SK-N-DZ (cell line): ENCODE measurements around the gene CDK9.
A peak's percentile ranks its signal among the peaks of the same experiment; 100 is the strongest.

Experiments used
- DNase-seq: peaks from one replicate; pipeline ENCODE4 v3.0.0-alpha.2; 2015; ENCODE audit warnings: low spot score

The CDK9 gene

DNA sequence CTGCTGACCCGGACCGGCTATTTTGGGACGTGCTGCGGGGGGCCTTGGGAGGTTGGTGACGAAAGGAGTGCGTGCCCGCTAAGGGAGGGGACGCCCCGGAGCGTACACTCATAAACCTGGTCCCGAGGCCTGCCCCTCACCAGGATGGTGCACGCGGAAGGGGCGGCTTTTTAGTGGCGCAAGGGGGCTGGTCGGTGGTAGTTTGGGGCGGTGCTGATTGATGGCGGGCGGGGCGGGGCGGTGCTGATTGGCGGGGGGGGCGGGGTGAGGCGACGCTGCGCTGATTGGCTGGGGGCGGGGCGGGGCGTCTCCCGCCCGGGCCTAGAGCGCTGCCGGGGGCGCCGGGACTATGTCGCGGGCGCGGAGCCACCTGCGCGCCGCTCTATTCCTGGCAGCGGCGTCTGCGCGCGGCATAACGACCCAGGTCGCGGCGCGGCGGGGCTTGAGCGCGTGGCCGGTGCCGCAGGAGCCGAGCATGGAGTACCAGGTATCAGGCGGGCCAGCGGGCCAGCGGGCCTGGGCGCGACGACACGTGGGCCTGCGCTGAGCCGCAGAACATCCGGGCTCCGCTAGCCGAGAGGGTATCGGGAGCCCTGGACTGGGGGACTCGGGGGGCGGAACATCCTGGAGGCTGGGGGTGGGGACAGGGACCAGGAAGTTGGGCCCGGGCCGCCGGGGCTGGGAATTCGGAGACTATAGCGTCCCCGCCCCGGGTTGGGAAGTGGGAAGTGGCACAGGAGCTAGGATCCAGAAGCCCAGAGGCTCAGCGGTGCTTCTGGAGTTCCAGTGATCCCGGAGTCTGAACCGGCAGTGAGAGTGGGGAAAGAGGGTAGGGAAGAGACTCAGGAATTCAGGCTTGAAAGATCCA, 17.0 kb downstream of the CDK9 start, which contains the start of gene FPGS:
TSS of gene FPGS (plus strand) at position 307 of the 868 bp plus-strand sequence. CDS start at position 350, 43 bp downstream.
- DNase-seq: peak; percentile 83

DNA sequence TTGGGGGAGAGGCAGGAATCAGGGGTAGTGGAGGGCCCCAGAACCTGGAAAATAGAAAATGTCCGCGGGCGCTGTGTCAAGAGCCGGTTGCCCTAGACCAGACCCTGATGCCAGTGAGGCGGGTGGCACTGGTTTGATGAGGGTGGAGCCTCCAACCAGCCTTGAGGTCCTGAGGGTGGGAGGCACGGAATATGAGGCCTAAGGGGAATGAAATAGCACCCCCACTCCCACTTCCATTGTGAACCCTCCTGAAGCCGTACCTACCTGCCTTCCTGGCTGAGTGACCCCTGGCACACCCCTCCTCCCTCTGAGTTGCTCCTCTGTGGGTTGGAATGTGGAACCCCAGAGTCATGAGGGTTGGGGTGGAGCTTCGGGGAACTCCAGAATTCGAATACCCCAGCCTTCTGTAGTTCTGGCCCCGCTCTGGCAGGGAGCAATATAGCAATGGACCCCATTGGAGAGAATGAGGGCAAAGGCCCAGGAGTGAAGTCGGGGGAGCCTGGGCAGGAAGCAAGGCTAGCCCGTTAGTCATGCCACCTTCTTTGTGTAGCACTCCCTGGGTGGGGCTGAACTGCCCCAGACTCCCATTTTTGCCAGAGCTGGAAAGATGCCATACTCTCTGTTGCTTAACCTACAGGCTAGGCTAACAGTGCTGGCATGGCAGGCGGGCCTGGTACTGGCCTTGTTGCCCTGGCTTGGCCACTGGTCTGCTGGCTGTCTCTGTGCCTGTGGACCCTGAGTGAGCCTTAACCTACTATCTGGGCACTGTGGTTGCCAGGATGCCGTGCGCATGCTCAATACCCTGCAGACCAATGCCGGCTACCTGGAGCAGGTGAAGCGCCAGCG, 17.9 kb downstream of the CDK9 start:
- DNase-seq: no peak

DNA sequence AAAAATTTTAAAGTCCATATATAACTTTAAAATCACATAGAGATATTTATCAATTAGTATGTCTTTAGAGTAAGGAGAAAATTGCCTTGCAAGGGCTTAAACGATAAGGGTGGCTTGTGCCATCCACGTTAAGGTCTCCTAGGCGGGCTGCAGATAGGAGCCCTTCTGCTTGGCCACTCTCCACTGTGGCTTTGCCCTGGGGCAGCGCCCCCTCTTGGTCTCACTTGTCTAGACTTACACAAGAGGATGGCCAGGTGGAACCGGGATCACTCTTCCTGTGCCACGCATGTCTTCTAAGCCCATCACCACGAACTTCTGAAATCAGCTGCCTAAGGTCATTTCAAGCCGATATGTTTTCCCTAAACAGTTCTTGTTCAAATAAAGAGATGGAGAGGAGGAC, 19.8 kb downstream of the CDK9 start:
- no peak for DNase-seq

DNA sequence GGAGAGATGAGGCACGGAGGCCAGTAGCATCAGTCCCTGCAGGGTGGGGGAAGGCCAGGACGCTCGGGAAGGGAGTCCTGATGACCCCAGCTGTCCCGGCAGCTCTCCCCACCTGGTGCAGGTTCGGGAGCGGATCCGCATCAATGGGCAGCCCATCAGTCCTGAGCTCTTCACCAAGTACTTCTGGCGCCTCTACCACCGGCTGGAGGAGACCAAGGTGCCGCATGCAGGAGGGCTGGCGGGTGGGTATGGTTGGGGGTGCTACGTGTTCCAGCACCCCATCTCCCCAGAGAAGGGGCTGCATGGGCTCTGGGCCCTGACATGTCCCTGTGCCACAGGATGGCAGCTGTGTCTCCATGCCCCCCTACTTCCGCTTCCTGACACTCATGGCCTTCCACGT, 21.0 kb downstream of the CDK9 start:
- no peak for DNase-seq

DNA sequence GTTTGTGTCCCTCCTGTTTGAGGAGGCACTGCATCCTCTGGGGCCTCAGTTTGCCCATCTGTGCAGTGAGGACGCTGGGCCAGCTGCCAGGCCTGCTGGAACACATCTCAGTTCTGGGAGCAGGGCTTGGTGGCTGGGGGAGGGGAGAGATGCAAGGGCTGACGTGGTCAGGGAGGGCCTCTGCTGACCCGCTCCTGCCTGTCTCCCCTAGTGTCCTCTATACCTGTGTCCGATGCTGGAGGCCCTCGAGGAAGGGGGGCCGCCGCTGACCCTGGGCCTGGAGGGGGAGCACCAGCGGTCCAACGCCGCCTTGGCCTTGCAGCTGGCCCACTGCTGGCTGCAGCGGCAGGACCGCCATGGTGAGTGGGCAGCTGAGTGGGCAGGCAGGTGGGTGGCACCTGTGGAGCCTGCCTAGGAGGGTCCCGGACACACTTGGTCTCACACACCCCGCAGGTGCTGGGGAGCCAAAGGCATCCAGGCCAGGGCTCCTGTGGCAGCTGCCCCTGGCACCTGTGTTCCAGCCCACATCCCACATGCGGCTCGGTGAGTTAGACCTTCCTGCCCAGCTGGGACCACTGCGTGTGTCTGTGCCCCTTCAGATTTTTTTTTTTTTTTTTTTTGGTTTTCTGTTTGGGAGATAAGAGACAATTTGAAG, 22.6 kb downstream of the CDK9 start:
- DNase-seq: no peak

DNA sequence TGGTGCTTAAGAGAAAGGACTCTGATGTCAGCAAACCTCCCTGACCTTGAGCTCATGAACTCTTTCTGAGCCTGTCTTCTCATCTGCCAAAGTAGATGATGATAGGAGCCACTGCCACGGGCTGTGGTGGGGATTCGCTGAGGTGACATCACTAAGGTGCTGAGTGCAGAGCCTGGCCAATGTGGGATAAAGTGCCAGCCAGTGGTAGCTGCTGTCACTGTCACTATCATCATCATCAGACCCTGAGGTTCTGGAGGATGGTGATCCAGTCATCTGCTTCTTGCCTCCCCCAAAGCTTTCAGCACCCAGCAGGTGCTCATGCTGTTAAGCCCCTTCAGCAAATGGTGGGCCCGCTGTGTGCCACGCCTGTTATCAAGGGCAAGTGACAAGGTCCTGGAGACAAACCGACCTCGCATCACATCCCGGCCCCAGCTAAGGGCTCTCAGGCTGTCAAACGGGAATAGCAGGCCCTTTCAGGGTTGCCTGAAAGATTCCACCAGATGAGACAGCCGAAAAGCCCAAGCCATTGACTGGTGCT, 23.2 kb downstream of the CDK9 start:
- no peak for DNase-seq

DNA sequence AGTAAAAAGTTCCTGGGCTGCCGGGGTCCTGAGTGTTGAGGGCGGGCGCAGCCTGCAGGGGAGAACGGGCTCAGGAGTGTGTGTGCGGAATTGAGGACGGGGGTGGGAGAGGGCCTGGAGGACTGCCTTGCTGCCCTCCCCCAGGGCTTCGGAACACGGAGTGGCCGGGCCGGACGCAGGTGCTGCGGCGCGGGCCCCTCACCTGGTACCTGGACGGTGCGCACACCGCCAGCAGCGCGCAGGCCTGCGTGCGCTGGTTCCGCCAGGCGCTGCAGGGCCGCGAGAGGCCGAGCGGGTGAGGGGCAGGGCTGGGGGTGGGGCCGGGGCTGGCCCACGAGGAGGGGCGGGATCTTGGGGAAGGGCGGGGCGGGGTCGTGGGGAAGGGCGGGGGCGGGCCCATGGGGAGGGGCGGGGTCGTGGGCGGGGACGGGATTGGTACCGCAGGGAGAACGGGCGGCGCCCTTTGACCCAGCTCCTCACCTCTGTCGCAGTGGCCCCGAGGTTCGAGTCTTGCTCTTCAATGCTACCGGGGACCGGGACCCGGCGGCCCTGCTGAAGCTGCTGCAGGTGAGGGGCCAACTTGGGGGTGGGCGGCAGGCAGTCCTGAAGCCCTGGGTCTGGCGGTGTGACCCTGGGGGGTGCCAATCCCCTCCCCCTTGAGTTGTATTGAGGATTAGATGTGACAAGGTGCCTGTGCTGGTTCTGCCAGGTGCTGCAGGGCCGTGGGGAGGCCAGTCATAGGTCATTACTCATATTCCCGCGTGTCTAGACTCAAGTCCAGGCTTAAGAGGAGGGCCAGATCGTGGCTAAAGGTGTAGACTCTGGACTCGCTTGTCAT, 23.9 kb downstream of the CDK9 start:
- no peak for DNase-seq

DNA sequence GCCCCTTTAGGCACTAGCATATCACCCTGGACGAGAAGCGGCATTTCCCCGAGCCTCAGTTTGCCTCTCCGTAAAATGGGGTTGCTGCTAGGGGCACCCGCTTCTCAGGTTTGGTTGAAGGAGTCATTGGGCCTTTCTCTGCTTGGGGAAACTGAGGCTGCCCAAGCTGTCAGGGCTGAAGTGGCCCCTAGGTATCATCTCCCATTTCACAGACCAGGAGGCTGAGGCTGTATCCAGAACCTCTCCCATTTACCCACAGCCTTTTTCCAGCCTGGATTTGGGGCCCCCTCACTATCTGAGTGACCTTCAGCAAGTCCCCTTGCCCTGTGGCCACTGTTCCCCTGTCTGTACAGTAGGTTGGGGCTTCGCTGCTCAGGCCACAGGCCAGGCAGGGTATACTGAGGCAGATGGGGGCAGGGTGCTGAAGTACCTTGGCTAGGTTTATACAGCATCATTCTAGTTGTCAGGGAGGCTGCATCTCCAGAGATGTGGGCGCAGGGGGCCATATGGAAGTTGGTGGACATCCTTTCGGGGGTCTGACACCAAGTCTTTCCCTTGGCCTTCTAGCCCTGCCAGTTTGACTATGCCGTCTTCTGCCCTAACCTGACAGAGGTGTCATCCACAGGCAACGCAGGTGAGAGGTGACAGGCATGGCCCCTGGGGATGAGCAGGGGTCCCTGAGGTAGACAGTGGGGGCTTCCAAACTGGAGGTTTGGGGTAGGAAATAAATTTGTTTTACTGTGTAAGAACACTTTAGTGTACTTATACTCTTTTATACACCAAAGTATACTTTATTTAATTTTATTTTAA, 24.7 kb downstream of the CDK9 start:
- no peak for DNase-seq

DNA sequence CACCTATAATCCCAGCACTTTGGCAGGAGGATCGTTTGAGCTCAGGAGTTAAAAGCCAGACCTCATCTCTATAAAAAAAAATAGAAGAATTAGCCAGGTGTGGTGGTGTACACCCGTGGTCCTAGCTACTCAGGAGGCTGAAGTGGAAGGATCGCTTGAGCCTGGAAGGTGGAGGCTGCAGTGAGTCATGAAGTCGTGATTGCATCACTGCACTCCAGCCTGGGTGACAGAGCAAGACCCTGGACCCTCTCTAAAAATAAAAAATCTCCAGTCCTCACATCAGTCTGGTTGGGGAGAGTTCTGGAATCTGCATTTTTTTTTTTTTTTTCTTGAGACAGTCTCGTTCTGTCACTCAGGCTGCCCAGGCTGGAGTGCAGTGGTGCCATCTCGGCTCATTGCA, 26.2 kb downstream of the CDK9 start:
- no peak for DNase-seq

DNA sequence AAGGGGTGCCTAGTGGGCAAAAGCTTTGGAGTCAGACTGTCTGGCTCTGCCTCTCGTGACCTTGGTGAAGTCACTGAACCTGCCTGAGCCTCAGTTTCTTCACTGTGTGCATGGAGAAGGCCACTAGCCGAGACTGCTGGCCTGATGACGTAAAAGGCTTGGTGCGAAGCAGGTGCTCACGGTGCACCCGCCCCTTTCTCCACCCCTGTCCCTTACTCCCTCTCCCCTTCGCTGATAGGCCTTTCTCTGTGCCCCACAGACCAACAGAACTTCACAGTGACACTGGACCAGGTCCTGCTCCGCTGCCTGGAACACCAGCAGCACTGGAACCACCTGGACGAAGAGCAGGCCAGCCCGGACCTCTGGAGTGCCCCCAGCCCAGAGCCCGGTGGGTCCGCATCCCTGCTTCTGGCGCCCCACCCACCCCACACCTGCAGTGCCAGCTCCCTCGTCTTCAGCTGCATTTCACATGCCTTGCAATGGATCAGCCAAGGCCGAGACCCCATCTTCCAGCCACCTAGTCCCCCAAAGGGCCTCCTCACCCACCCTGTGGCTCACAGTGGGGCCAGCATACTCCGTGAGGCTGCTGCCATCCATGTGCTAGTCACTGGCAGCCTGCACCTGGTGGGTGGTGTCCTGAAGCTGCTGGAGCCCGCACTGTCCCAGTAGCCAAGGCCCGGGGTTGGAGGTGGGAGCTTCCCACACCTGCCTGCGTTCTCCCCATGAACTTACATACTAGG, 27.3 kb downstream of the CDK9 start:
- DNase-seq: no peak

DNA sequence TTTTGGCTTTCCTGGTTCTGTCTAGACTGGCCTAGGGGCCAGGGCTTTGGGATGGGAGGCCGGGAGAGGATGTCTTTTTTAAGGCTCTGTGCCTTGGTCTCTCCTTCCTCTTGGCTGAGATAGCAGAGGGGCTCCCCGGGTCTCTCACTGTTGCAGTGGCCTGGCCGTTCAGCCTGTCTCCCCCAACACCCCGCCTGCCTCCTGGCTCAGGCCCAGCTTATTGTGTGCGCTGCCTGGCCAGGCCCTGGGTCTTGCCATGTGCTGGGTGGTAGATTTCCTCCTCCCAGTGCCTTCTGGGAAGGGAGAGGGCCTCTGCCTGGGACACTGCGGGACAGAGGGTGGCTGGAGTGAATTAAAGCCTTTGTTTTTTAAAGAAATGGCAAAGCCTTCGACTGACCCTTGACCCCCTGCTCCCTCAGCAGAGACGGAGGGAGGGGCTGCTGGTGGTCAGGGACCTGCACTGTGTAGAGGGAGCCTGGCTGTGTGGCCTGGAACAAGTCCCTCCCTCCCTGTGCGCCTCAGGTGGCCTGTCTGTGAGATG, 27.9 kb downstream of the CDK9 start:
- DNase-seq: no peak

DNA sequence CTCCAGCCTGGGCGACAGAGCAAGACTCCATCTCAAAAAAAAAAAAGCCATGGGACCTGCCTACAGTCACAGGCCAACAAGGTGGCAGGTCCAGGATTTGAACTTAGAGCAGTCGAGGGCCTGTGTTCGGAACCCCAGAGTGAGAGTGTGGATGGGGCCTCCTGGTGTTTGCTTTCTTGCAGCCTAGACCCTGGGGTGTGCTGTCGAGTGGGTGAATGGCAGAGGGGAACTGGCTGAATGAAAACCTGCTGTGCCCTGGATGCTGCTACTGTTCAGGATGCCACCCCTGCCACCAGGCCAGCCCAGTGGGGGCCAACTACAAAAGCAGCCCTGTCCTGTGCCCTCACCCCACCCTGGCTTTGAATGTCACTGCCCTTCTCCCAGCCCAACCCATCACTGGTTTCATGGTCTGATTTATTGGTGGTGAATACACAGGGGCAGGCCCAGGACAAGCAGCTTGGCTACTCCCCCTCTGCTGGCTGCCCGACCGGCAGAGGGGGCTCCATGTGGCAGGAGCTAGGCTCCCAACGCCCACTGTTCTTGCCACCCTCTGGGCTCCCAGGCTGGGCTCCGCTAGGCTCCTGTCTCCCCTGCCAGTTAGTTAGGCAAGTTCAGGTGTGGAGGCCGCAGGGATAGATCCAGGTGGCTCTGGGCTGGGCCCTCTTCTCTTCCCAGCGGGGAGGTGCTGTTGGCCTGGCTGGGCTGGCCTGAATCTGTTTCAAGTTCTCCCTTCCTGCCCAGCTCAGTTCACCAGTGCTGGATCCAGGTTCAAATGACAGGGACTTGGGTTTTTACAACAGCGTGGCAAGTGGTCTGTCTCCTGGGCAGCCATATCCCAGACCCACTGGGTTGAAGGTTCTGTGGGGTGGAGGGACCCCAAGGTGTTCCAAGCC, 29.0 kb downstream of the CDK9 start:
- DNase-seq: no peak

DNA sequence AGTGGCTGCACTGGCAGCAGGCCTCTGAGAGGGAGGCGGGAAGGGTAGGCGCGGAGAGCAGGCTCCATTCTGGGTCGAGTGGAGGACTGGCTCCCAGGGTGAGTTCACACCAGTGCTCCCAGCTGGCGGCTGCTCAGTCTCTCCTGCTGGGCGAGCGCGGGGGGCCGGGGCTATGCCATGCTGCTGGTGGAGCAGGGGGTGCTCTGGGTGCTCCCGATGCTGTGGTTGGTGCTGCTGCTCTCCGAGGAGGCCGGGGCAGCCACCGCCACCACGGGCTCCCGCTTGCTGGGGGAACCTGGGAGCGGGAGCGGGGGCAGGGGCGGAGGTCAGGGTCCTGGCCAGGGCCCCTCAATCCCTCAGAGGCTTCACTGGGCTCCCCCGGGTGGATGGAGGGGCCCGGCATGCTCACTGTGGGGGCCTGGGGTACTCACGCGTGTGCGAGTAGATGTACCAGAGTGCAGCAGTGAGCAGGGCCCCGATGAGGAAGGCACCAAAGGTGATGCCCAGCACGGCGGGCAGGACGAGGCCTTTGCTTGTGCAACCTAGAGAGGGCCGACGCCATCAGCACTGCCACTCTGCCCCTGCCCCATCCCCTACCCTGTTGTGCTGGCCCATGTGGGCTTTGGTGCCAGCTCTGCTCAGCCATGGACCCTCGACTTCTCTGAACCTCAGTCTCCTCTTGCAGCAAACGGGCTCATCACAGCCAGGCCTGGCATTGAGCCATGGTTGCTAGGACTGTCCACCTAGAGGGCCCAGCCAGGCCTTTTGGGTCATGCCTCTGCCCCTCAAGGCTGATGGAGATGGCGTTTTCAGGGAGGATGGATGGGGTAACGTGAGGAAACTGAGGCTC, 29.9 kb downstream of the CDK9 start:
- no peak for DNase-seq

DNA sequence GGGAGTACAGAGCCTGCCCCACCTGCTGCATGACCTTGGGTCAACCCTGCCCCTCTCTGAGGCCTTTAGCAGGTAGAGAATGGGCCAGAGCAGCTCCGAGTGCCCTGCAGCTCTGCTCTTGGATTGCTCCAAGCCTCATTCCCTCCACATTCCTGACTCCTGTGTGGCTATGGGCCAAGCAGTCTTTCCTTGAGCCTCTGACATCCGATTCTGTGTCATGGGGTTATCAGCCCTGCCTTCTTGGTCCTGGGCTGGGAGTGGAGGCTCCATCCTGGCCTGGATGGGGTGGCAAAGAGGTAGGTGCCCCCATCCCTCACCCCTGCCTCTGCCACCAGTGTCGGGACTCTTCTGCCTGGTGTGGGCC, 30.5 kb downstream of the CDK9 start:
- no peak for DNase-seq

DNA sequence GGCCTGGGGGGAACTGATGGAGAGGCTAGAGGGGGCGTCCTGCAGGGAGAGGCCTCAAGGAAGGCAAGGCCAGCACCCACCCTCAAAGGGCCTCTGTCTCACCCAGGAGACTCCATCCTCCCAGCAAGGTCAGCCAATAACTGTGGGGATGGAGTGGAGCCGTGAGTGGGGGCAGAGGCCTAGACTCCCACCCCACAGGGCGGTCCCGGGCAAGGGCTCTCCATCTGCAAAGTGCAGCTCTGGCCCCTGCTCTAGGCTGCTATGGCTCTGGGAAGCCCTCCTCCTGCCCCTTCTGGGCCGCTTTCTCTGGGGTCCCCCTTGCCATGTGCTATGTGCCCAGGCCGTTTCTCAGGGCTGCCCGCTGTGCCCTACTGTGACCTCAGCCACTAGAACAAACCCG, 30.9 kb downstream of the CDK9 start:
- no peak for DNase-seq

DNA sequence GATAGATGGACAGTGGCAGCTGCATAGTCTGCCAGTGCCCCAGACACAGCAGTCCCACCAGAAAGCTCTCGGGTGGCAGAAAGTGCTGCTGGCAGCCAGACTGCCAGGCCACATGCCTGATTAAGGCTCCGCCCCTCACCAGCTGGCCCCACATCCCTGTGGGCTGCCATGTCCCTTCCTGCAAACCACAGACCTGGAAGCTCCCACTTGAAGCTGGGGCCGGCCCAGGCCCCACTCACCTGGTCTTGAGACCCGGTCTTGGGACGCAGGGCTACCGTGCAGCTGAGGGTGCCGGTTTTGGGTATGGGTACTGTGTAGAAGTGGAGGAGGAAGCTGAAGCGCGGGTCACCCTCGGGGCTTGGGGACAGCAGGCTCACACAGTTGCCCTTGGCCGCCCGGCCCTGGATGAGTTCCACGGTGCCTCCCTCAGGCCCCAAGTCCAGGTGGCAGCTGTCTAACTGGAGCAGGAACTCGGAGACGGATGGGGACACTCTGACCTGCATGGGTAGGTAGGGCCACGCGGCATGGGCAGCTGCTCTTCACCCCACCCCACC, 32.1 kb downstream of the CDK9 start:
- no peak for DNase-seq

DNA sequence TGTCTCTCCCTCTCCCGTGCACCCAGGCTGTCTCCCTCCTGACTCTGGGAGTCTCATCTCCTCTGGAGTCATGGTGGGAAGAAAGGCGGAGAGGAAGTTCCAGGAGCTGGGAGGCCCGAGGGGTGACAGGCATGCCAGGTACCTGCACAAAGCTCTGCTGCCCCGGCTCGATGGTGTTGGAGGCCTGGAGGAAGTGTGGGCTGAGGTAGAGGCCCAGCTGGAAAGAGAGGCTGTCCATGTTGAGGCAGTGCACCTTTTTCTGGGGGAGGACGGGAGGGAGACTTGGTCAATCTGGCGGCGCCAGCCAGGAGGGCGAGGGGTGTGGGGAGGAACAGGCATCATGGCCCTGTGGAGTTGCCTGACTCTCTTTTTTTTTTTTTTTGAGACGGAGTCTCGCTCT, 32.7 kb downstream of the CDK9 start:
- no peak for DNase-seq
